HCT116 (cell line): ENCODE results near the gene CNTNAP2.

Experiments
- CEBPB ChIP-seq: IDR thresholded peaks from 2 replicates; pipeline ENCODE4 v1.6.1; 2012; ENCODE audit warnings: low read depth
- CTCF ChIP-seq, 3 experiments: fragments of 200-600 bp in 1 of 3; sonication (generic) in 1 of 3; IDR thresholded peaks in 2 of 3; conservative IDR thresholded peaks in 1 of 3; 2 replicates each; pipeline ENCODE4 v1.5.1; 2012 to 2017; ENCODE audit warnings: low read depth in 2 of 3, low read length in 2 of 3, antibody characterized with exemption in 1 of 3, borderline replicate concordance in 1 of 3, control low read depth in 1 of 3, mild to moderate bottlenecking in 1 of 3, mixed read lengths in 1 of 3, mixed run types in 1 of 3, moderate library complexity in 1 of 3; ENCODE audit not compliant: insufficient read depth in 1 of 3
- EZH2phosphoT487 ChIP-seq: fragments of 200-600 bp; IDR thresholded peaks from 2 replicates; pipeline ENCODE4 v1.6.1; 2018; ENCODE audit warnings: antibody characterized with exemption, borderline replicate concordance
- FOSL1 ChIP-seq: IDR thresholded peaks from 2 replicates; pipeline ENCODE4 v1.6.1; 2012; ENCODE audit warnings: low read depth
- POLR2A ChIP-seq: IDR thresholded peaks from 2 replicates; pipeline ENCODE4 v1.7.0; 2011; ENCODE audit warnings: borderline replicate concordance; ENCODE audit not compliant: insufficient read depth, insufficient read length; ENCODE audit errors: extremely low read depth
- POLR2AphosphoS5 ChIP-seq: IDR thresholded peaks from 2 replicates; pipeline ENCODE4 v1.6.1; 2011; ENCODE audit warnings: mild to moderate bottlenecking, low read depth, low read length, moderate library complexity
- RAD21 ChIP-seq: IDR thresholded peaks from 2 replicates; pipeline ENCODE4 v1.6.1; 2012; ENCODE audit warnings: low read depth, mild to moderate bottlenecking
- REST ChIP-seq: IDR thresholded peaks from 2 replicates; pipeline ENCODE4 v1.6.1; 2012; ENCODE audit warnings: low read depth
- SIN3A ChIP-seq: IDR thresholded peaks from 2 replicates; pipeline ENCODE4 v1.6.1; 2012; ENCODE audit warnings: low read depth
- TCF7L2 ChIP-seq: IDR thresholded peaks from 2 replicates; pipeline ENCODE4 v1.7.0; 2011; ENCODE audit warnings: borderline replicate concordance, inconsistent platforms; ENCODE audit not compliant: insufficient read depth, insufficient read length; ENCODE audit errors: extremely low read depth
- YY1 ChIP-seq: IDR thresholded peaks from 2 replicates; pipeline ENCODE4 v1.6.1; 2011; ENCODE audit warnings: low read length, low read depth, moderate library complexity, mild to moderate bottlenecking; ENCODE audit not compliant: insufficient replicate concordance; ENCODE audit errors: extremely low read depth
- TF ChIP-seq, protein P1 (sequence below): IDR thresholded peaks from 2 replicates; pipeline ENCODE4 v1.6.1; 2012

GRCh38 chr7:148234715-148235114 is 2118.1 kb downstream of the CNTNAP2 start:
- TF ChIP-seq CTCF (IDR thresholded peaks at IDR 0.05 in 2 of 3, conservative IDR thresholded peaks at IDR 0.05 in 1 of 3; ENCODE audit: borderline replicate concordance in 1 of 3, insufficient read depth in 1 of 3, low read depth in 2 of 3, low read length in 2 of 3) (no peak), POLR2AphosphoS5 (no peak), YY1 (no peak), POLR2A (no peak), CEBPB (no peak), TCF7L2 (no peak), FOSL1 (no peak), RAD21 (no peak), SIN3A (no peak), EZH2phosphoT487 (no peak), REST (no peak)
- TF ChIP-seq, protein P1, sequence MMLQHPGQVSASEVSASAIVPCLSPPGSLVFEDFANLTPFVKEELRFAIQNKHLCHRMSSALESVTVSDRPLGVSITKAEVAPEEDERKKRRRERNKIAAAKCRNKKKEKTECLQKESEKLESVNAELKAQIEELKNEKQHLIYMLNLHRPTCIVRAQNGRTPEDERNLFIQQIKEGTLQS = no peak
